Pulmonary artery endothelial cell (primary cell): ENCODE measurements around the gene CCDC40. TPM values are rescaled to one million over a fixed set of nuclear protein-coding genes. Genes with fewer than 3 reads are reported as not detected.

ENCODE experiments used
- DNase-seq: peaks from one replicate; pipeline ENCODE4 v3.0.0-alpha.2; 2011; ENCODE audit warnings: low read depth, low spot score
- total RNA-seq: library from RNA; depleted of rRNA; stranded (reverse); fragments of >200 nt; gene quantifications from 2 replicates; pipeline ENCODE4 v1.2.3, GENCODE V29; 2014

Gene CCDC40
- total RNA-seq, 1 donor from 2014 or later = 0.73 TPM

DNA sequence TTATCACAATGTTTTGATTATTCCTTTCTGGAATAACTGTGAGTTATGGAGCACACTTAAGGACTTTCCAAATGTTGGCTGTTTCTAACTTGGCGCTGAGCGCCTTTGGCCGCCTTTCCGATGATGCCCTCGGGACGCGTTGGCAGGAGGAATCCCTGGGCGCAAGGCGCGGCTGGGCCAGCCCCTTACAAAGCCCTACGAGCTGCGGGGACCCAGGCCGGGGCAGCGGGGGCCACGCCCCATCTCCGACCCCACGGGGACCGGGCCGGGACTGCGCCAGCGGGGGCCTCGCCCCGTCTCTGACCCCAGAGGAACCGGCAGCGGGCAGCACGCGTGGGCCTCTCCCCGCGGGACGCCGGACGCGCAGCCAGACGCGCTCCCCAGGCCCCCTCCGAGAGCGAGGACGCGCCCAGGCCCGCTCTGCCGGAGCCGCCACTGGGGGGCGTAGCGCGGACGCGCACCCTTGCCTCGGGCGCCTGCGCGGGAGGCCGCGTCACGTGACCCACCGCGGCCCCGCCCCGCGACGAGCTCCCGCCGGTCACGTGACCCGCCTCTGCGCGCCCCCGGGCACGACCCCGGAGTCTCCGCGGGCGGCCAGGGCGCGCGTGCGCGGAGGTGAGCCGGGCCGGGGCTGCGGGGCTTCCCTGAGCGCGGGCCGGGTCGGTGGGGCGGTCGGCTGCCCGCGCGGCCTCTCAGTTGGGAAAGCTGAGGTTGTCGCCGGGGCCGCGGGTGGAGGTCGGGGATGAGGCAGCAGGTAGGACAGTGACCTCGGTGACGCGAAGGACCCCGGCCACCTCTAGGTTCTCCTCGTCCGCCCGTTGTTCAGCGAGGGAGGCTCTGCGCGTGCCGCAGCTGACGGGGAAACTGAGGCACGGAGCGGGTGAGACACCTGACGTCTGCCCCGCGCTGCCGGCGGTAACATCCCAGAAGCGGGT lies 64.8 kb downstream of the CCDC40 start, which contains the start of gene GAA:
TSS of gene GAA (plus strand) at position 571 of the 935 bp plus-strand sequence. CDS start 3,006 bp downstream, outside the sequence.
- peak; percentile 30 for DNase-seq

DNA sequence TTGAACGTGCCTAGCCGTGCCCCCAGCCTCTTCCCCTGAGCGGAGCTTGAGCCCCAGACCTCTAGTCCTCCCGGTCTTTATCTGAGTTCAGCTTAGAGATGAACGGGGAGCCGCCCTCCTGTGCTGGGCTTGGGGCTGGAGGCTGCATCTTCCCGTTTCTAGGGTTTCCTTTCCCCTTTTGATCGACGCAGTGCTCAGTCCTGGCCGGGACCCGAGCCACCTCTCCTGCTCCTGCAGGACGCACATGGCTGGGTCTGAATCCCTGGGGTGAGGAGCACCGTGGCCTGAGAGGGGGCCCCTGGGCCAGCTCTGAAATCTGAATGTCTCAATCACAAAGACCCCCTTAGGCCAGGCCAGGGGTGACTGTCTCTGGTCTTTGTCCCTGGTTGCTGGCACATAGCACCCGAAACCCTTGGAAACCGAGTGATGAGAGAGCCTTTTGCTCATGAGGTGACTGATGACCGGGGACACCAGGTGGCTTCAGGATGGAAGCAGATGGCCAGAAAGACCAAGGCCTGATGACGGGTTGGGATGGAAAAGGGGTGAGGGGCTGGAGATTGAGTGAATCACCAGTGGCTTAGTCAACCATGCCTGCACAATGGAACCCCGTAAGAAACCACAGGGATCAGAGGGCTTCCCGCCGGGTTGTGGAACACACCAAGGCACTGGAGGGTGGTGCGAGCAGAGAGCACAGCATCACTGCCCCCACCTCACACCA lies 65.7 kb downstream of the CCDC40 start:
- DNase-seq = no peak

DNA sequence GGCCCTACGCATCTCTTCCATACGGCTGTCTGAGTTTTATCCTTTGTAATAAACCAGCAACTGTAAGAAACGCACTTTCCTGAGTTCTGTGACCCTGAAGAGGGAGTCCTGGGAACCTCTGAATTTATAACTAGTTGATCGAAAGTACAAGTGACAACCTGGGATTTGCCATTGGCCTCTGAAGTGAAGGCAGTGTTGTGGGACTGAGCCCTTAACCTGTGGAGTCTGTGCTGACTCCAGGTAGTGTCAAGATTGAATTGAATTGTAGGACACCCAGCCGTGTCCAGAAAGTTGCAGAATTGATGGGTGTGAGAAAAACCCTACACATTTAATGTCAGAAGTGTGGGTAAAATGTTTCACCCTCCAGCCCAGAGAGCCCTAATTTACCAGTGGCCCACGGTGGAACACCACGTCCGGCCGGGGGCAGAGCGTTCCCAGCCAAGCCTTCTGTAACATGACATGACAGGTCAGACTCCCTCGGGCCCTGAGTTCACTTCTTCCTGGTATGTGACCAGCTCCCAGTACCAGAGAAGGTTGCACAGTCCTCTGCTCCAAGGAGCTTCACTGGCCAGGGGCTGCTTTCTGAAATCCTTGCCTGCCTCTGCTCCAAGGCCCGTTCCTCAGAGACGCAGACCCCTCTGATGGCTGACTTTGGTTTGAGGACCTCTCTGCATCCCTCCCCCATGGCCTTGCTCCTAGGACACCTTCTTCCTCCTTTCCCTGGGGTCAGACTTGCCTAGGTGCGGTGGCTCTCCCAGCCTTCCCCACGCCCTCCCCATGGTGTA lies 66.4 kb downstream of the CCDC40 start:
- no peak for DNase-seq

GRCh38 chr17:80103449-80104085 lies 67.1 kb downstream of the CCDC40 start:
- no peak for DNase-seq

- DNase-seq = no peak
Observed at GRCh38 chr17:80104321-80104955, 68.0 kb downstream of the CCDC40 start.

DNA sequence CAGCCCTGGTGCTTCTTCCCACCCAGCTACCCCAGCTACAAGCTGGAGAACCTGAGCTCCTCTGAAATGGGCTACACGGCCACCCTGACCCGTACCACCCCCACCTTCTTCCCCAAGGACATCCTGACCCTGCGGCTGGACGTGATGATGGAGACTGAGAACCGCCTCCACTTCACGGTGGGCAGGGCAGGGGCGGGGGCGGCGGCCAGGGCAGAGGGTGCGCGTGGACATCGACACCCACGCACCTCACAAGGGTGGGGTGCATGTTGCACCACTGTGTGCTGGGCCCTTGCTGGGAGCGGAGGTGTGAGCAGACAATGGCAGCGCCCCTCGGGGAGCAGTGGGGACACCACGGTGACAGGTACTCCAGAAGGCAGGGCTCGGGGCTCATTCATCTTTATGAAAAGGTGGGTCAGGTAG lies 68.5 kb downstream of the CCDC40 start:
- DNase-seq = no peak

GRCh38 chr17:80105762-80106161 lies 69.3 kb downstream of the CCDC40 start:
- no peak for DNase-seq

GRCh38 chr17:80106176-80106575 lies 69.7 kb downstream of the CCDC40 start:
- DNase-seq = no peak

GRCh38 chr17:80106751-80107150 lies 70.3 kb downstream of the CCDC40 start:
- no peak for DNase-seq

DNA sequence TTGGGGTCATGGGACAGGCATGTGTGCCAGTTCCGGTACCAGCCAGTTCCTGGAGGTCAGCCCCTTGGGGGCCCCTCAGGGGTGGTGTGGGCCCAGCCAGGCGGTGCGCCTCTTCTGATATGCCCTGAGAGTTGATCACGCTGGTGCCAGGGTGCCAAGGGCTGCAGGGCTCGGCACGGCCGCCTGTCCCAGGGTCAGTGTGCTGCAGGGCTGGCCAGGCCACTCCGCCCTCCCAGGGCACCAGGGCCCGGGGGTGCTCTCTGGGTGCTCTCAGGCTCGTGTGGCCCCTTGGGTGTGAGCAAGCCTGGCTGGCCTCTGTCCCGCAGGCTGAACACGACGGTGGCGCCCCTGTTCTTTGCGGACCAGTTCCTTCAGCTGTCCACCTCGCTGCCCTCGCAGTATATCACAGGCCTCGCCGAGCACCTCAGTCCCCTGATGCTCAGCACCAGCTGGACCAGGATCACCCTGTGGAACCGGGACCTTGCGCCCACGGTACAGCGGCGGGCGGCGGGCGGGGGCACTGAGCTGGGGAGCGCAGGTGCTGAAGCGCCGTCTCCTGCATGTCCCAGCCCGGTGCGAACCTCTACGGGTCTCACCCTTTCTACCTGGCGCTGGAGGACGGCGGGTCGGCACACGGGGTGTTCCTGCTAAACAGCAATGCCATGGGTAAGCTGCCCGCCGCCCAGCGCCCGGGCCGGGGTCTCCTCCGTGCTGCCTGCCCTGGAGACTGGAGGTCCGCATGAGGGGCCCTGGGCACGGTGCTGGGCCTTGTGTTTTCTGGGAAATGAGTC lies 71.0 kb downstream of the CCDC40 start:
- DNase-seq = no peak

GRCh38 chr17:80108036-80108971 lies 71.9 kb downstream of the CCDC40 start:
- no peak for DNase-seq

DNA sequence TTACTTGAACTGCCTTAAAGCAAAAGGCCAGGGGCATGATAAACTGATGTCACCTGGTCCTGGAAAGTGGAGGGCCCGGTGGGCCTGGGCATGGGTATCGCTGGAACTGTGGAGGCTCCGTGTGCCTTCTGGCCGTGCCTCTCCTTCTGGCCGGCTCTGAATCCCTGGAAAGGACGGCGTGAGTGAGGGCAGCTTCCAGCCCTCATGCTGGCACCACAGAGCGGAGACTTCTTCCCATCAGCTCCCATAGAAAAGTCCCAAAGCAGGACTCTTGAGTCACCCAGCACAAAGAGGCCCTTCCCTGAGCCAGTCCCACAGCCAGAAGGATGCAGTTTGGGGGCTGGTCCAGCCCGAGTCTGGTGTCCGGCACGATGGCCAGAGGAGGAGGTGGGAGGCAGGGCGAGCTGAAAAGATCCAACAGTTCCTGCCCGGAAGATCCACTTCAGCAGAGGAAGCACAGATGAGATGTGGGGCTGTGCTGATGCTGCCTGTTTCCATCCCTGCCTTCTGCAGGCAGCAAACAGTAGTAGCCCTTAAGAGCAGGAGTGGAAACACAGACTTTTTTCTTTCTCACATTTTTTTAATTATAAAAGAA lies 72.7 kb downstream of the CCDC40 start:
- no peak for DNase-seq

- DNase-seq = no peak
Observed at GRCh38 chr17:80109713-80110446, 73.4 kb downstream of the CCDC40 start.

DNA sequence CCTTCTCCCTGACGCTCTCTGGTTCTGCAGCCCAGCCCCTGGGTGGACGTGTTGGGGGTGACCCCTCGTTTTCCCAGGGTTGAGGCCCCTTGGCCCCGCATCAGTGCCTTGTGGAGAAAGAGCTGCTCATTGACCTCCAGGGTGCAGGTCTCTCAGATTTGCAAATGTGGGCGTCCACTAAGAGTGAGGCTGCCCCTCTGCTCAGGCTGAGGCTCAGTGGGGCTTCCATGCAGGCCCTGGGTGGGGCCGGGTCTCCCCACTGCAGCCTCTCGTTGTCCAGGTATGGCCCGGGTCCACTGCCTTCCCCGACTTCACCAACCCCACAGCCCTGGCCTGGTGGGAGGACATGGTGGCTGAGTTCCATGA lies 74.0 kb downstream of the CCDC40 start:
- DNase-seq = no peak

GRCh38 chr17:80110927-80111701 lies 74.7 kb downstream of the CCDC40 start:
- DNase-seq = no peak

- no peak for DNase-seq
Observed at GRCh38 chr17:80111702-80112470, 75.4 kb downstream of the CCDC40 start.
